ENCODE results near the gene CPA1. TPM values are rescaled to one million over a fixed set of nuclear protein-coding genes. Genes with fewer than 3 reads are reported as not detected.

Gene CPA1
- total RNA-seq, 1 experiment from 2014 or later, result not detected

GRCh38 chr7:130394421-130395195 is 14.3 kb downstream of the CPA1 start:
- DNase-seq (ENCODE audit: low spot score), result no peak

- DNase-seq (ENCODE audit: low spot score), result no peak
Observed at GRCh38 chr7:130395421-130395820, 15.1 kb downstream of the CPA1 start.

- DNase-seq (ENCODE audit: low spot score), result no peak
Observed at GRCh38 chr7:130396109-130396508, 15.8 kb downstream of the CPA1 start.

GRCh38 chr7:130397051-130397757 is 16.9 kb downstream of the CPA1 start:
- no peak for DNase-seq (ENCODE audit: low spot score)

GRCh38 chr7:130397758-130398073 is 17.4 kb downstream of the CPA1 start:
- no peak for DNase-seq (ENCODE audit: low spot score)

GRCh38 chr7:130398526-130399090 is 18.3 kb downstream of the CPA1 start:
- DNase-seq (ENCODE audit: low spot score), result no peak

- DNase-seq (ENCODE audit: low spot score), result no peak
Observed at GRCh38 chr7:130400120-130400572, 19.9 kb downstream of the CPA1 start.

- DNase-seq (ENCODE audit: low spot score), result no peak
Observed at GRCh38 chr7:130401101-130401500, 20.8 kb downstream of the CPA1 start.

GRCh38 chr7:130401578-130401977 is 21.3 kb downstream of the CPA1 start:
- DNase-seq (ENCODE audit: low spot score), result no peak

GRCh38 chr7:130405003-130405402 is 24.7 kb downstream of the CPA1 start:
- no peak for DNase-seq (ENCODE audit: low spot score)

- no peak for DNase-seq (ENCODE audit: low spot score)
Observed at GRCh38 chr7:130409067-130409711, 28.9 kb downstream of the CPA1 start.

GRCh38 chr7:130409712-130410072 is 29.4 kb downstream of the CPA1 start:
- DNase-seq (ENCODE audit: low spot score), result no peak

GRCh38 chr7:130410868-130411541 is 30.7 kb downstream of the CPA1 start:
- no peak for DNase-seq (ENCODE audit: low spot score)

- DNase-seq (ENCODE audit: low spot score), result no peak
Observed at GRCh38 chr7:130413201-130413600, 32.9 kb downstream of the CPA1 start.

- DNase-seq (ENCODE audit: low spot score), result no peak
Observed at GRCh38 chr7:130415006-130415405, 34.7 kb downstream of the CPA1 start.

GRCh38 chr7:130417213-130417612 is 36.9 kb downstream of the CPA1 start:
- no peak for DNase-seq (ENCODE audit: low spot score)

GRCh38 chr7:130418306-130418705 is 38.0 kb downstream of the CPA1 start:
- no peak for DNase-seq (ENCODE audit: low spot score)

- DNase-seq (ENCODE audit: low spot score), result no peak
Observed at GRCh38 chr7:130419658-130420057, 39.4 kb downstream of the CPA1 start.

- peak; percentile 16 for DNase-seq (ENCODE audit: low spot score)
Observed at GRCh38 chr7:130420943-130421578, 40.8 kb downstream of the CPA1 start.

GRCh38 chr7:130421684-130422083 is 41.4 kb downstream of the CPA1 start:
- no peak for DNase-seq (ENCODE audit: low spot score)

- DNase-seq (ENCODE audit: low spot score), result no peak
Observed at GRCh38 chr7:130423501-130424037, 43.3 kb downstream of the CPA1 start.
